GM18498 (cell line): ENCODE results near the gene MADCAM1.

Experiments
- ATAC-seq: cut with Tn5 transposase; IDR thresholded peaks from one replicate; pipeline ENCODE4 v1.9.1; 2021; ENCODE audit warnings: mild to moderate bottlenecking, moderate library complexity; ENCODE audit not compliant: unreplicated experiment

MADCAM1 gene

DNA sequence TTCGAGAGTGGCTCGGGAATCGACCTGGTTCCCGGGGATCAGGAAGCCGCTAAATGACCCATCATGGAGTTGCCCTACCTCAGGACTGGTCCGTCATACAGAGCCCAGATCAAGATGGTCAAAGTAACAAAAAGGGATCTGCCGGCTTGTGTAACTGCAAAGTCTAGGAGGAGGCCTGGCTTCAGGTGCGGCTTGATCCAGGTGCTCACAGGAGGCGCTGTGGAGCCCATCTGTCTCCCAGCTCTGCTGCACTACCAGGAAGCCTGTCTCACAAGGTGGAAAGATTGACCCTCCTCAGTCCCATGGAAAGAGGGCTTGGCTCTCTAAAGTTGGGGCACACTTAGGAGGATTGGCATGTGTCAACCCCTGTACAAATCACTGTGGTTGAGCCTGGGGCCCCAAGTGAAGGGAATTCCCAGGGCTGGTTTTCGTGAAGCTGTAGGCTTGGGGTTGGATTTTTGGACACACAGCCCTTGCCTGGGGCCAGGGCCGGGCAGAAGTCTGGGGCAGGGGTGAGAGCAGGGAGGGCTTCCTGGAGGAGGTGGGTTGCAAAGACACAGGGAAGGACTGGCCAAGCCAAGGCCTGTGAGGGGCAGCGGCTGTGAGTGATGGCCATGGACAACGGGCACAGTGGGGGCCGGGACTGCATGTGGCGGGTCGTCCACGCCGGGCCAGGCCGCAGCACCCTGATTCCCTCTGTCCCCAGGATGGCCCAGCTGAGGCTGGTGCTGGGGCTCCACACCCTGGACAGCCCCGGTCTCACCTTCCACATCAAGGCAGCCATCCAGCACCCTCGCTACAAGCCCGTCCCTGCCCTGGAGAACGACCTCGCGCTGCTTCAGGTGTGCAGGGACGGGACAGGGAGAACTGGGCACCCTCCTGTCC, 51.8 kb downstream of the MADCAM1 start:
- ATAC-seq: no peak

- ATAC-seq: no peak
Observed at GRCh38 chr19:548886-549830, 52.9 kb downstream of the MADCAM1 start.

GRCh38 chr19:554817-555216, 58.5 kb downstream of the MADCAM1 start:
- no peak for ATAC-seq
